H9 (cell line): ENCODE measurements around the gene SEC22A. TPM values are rescaled to one million over a fixed set of nuclear protein-coding genes. Genes with fewer than 3 reads are reported as not detected.

ENCODE experiments used
- DNase-seq: peaks from one replicate; pipeline ENCODE4 v3.0.0-alpha.2; 2017
- H2AFZ ChIP-seq: one replicate; pipeline ENCODE4 v1.6.1; 2013; ENCODE audit warnings: mild to moderate bottlenecking, low read length, control low read depth, moderate library complexity
- H2AK5ac ChIP-seq: 2 replicates; pipeline ENCODE4 v1.6.1; 2013; ENCODE audit warnings: low read length, control low read depth, mixed read lengths; ENCODE audit not compliant: insufficient read length
- H2BK120ac ChIP-seq: one replicate; pipeline ENCODE4 v1.6.1; 2013; ENCODE audit warnings: low read depth, mild to moderate bottlenecking, low read length, control low read depth, inconsistent platforms; ENCODE audit not compliant: poor library complexity, severe bottlenecking
- H2BK12ac ChIP-seq: 2 replicates; pipeline ENCODE4 v1.6.1; 2013; ENCODE audit warnings: low read length, control low read depth, mixed read lengths, low read depth; ENCODE audit not compliant: insufficient read length
- H2BK15ac ChIP-seq: 2 replicates; pipeline ENCODE4 v1.6.1; 2013; ENCODE audit warnings: low read depth, low read length, control low read depth
- H2BK20ac ChIP-seq: one replicate; pipeline ENCODE4 v1.6.1; 2013; ENCODE audit warnings: low read depth, mild to moderate bottlenecking, low read length, control low read depth, inconsistent platforms; ENCODE audit not compliant: poor library complexity, severe bottlenecking
- H2BK5ac ChIP-seq: 2 replicates; pipeline ENCODE4 v1.6.1; 2013; ENCODE audit warnings: low read length, control low read depth, mixed read lengths; ENCODE audit not compliant: insufficient read length
- H3K14ac ChIP-seq: 2 replicates; pipeline ENCODE4 v1.6.1; 2013; ENCODE audit warnings: low read length, control low read depth; ENCODE audit not compliant: insufficient read depth
- H3K18ac ChIP-seq: 2 replicates; pipeline ENCODE4 v1.6.1; 2013; ENCODE audit warnings: low read depth, mild to moderate bottlenecking, mixed read lengths, low read length, control low read depth; ENCODE audit not compliant: insufficient read length
- H3K23ac ChIP-seq: 2 replicates; pipeline ENCODE4 v1.6.1; 2013; ENCODE audit warnings: low read length, control low read depth, mixed read lengths, low read depth; ENCODE audit not compliant: insufficient read length
- H3K23me2 ChIP-seq: 2 replicates; pipeline ENCODE4 v1.6.1; 2013; ENCODE audit warnings: low read depth, mild to moderate bottlenecking, mixed read lengths, low read length, control low read depth; ENCODE audit not compliant: insufficient read length, poor library complexity, severe bottlenecking
- H3K27ac ChIP-seq: 2 replicates; pipeline ENCODE4 v1.5.1; 2013; ENCODE audit warnings: low read length, control low read depth, mixed read lengths, low read depth; ENCODE audit not compliant: insufficient read length
- H3K27me3 ChIP-seq: 2 replicates; pipeline ENCODE4 v1.6.1; 2013; ENCODE audit warnings: low read length, control low read depth, inconsistent platforms; ENCODE audit not compliant: insufficient read depth
- H3K4ac ChIP-seq: 2 replicates; pipeline ENCODE4 v1.6.1; 2013; ENCODE audit warnings: low read depth, mild to moderate bottlenecking, control low read depth, inconsistent platforms, low read length, moderate library complexity
- H3K4me1 ChIP-seq: 2 replicates; pipeline ENCODE4 v1.6.1; 2013; ENCODE audit warnings: low read length, control low read depth, inconsistent platforms; ENCODE audit not compliant: insufficient read depth
- H3K4me2 ChIP-seq: 2 replicates; pipeline ENCODE4 v1.6.1; 2013; ENCODE audit warnings: low read length, control low read depth, mixed read lengths; ENCODE audit not compliant: insufficient read length, insufficient read depth
- H3K56ac ChIP-seq: 2 replicates; pipeline ENCODE4 v1.6.1; 2013; ENCODE audit warnings: low read depth, mild to moderate bottlenecking, mixed read lengths, low read length, control low read depth; ENCODE audit not compliant: insufficient read length
- H3K79me1 ChIP-seq: 2 replicates; pipeline ENCODE4 v1.6.1; 2013; ENCODE audit warnings: low read depth, mild to moderate bottlenecking, moderate library complexity, low read length, control low read depth, inconsistent platforms; ENCODE audit not compliant: insufficient read depth, poor library complexity, severe bottlenecking
- H3K79me2 ChIP-seq: 2 replicates; pipeline ENCODE4 v1.6.1; 2013; ENCODE audit warnings: low read length, control low read depth, inconsistent platforms; ENCODE audit not compliant: insufficient read depth
- H3K9ac ChIP-seq: 2 replicates; pipeline ENCODE4 v1.6.1; 2013; ENCODE audit warnings: low read length, control low read depth, mixed read lengths; ENCODE audit not compliant: insufficient read length; ENCODE audit errors: extremely low read depth
- H3K9me3 ChIP-seq: one replicate; pipeline ENCODE4 v1.6.1; 2013; ENCODE audit warnings: low read depth, low read length, inconsistent platforms; ENCODE audit not compliant: control insufficient read depth
- H3T11ph ChIP-seq: one replicate; pipeline ENCODE4 v1.6.1; 2013; ENCODE audit warnings: mild to moderate bottlenecking, low read length, control low read depth, inconsistent platforms
- H4K20me1 ChIP-seq: one replicate; pipeline ENCODE4 v1.6.1; 2013; ENCODE audit not compliant: control insufficient read depth, insufficient read length, insufficient read depth
- H4K5ac ChIP-seq: 2 replicates; pipeline ENCODE4 v1.6.1; 2013; ENCODE audit warnings: low read depth, mild to moderate bottlenecking, mixed read lengths, low read length, control low read depth; ENCODE audit not compliant: insufficient read length
- H4K8ac ChIP-seq: replicated peaks from 2 replicates; pipeline ENCODE4 v1.6.1; 2013; ENCODE audit warnings: low read length, control low read depth, mixed read lengths, low read depth; ENCODE audit not compliant: insufficient read length
- H4K91ac ChIP-seq: 2 replicates; pipeline ENCODE4 v1.6.1; 2013; ENCODE audit warnings: low read depth, mild to moderate bottlenecking, moderate library complexity, mixed read lengths, low read length, control low read depth; ENCODE audit not compliant: insufficient read length
- H3K27ac Mint-ChIP-seq, 3 experiments: 2 replicates in 2 of 3; 3 replicates in 1 of 3; pipeline ENCODE4 v1.8.0; 2020 to 2021; ENCODE audit warnings: mixed read lengths in 3 of 3, mild to moderate bottlenecking in 1 of 3, moderate library complexity in 1 of 3
- H3K27me3 Mint-ChIP-seq: 2 replicates; pipeline ENCODE4 v1.8.0; 2021; ENCODE audit warnings: low read depth, mild to moderate bottlenecking, moderate library complexity, mixed read lengths
- H3K36me3 Mint-ChIP-seq, 3 experiments: 2 replicates in 2 of 3; 3 replicates in 1 of 3; pipeline ENCODE4 v1.8.0; 2020 to 2021; ENCODE audit warnings: low read depth in 3 of 3, mixed read lengths in 3 of 3; ENCODE audit not compliant: insufficient read depth in 1 of 3
- H3K4me1 Mint-ChIP-seq, 2 experiments: 2 replicates each; pipeline ENCODE4 v1.8.0; 2020; ENCODE audit warnings: mixed read lengths in 2 of 2
- H3K4me3 Mint-ChIP-seq, 2 experiments: 2 replicates in 1 of 2; 3 replicates in 1 of 2; pipeline ENCODE4 v1.8.0; 2020 to 2021; ENCODE audit warnings: mild to moderate bottlenecking in 2 of 2, mixed read lengths in 2 of 2, moderate library complexity in 1 of 2
- H3K9me3 Mint-ChIP-seq, 2 experiments: 2 replicates in 1 of 2; 3 replicates in 1 of 2; pipeline ENCODE4 v1.8.0; 2020; ENCODE audit warnings: mild to moderate bottlenecking in 2 of 2, mixed read lengths in 2 of 2, moderate library complexity in 1 of 2
- CTCF ChIP-seq: fragments of 200-600 bp; sonication (generic); conservative IDR thresholded peaks from 3 replicates; pipeline ENCODE4 v1.8.0; 2021; ENCODE audit warnings: antibody characterized with exemption, mild to moderate bottlenecking
- WGBS: extraction: QIAGEN DNeasy Blood & Tissue Kit; methylation state at CpG from one replicate; pipeline ENCODE4 v1.1.7; 2013; ENCODE audit warnings: missing lambda C conversion rate, low lambda C conversion rate, mixed read lengths; ENCODE audit not compliant: insufficient read length; ENCODE audit errors: extremely low coverage; 5-methylcytosine and 5-hydroxymethylcytosine counted together
- total RNA-seq: library from RNA; stranded (reverse); gene quantifications from 2 replicates; pipeline ENCODE4 v1.2.1, GENCODE V29; 2021

SEC22A gene
- total RNA-seq, 1 experiment from 2014 or later = 9.9 TPM

GRCh38 chr3:123285931-123286307 lies 84.2 kb downstream of the SEC22A start:
- no peaks in the 10 kb centered on the region for H3K9me3 ChIP-seq
- H3K27ac ChIP-seq = no peak overlapping the region
- H2BK120ac ChIP-seq = no peak overlapping the region
- no peak overlapping the region for H2BK15ac ChIP-seq
- no CpG with 5 or more reads among the region's 4 CpGs for WGBS
- H4K8ac ChIP-seq = no peak overlapping the region
- no peak overlapping the region for H3K4me3 Mint-ChIP-seq
- no peak overlapping the region for H2BK12ac ChIP-seq
- H3K79me1 ChIP-seq = no peaks in the 10 kb centered on the region
- no peak for DNase-seq
- H3K79me2 ChIP-seq = no peaks in the 10 kb centered on the region
- H3K18ac ChIP-seq = no peak overlapping the region
- H3K4ac ChIP-seq = no peak overlapping the region
- no peaks in the 10 kb centered on the region; a peak in 1 of 4 replicates for H3K4me1 Mint-ChIP-seq
- no peak overlapping the region for H2BK20ac ChIP-seq
- no peak for TF ChIP-seq CTCF
- no peak overlapping the region for H3K4me2 ChIP-seq
- no peaks in the 10 kb centered on the region for H3K27me3 ChIP-seq
- no peaks in the 10 kb centered on the region for H4K20me1 ChIP-seq
- H3K27me3 Mint-ChIP-seq = no peaks in the 10 kb centered on the region
- no peak overlapping the region for H4K91ac ChIP-seq
- H3K23ac ChIP-seq = no peak overlapping the region
- H3K14ac ChIP-seq = no peak overlapping the region
- no peaks in the 10 kb centered on the region for H3K9me3 Mint-ChIP-seq
- no peak overlapping the region for H4K5ac ChIP-seq
- no peak overlapping the region for H3T11ph ChIP-seq
- H2BK5ac ChIP-seq = no peak overlapping the region
- H3K56ac ChIP-seq = no peak overlapping the region
- no peaks in the 10 kb centered on the region for H3K4me1 ChIP-seq
- no peaks in the 10 kb centered on the region for H3K23me2 ChIP-seq
- peaks cover 9 to 20% (median 19%) of the 10 kb centered on the region in 3 experiments for H3K36me3 Mint-ChIP-seq
- H2AK5ac ChIP-seq = no peak overlapping the region
- H3K27ac Mint-ChIP-seq = no peak overlapping the region; a peak in 1 of 7 replicates
- H3K9ac ChIP-seq = no peak overlapping the region
- H2AFZ ChIP-seq = no peak overlapping the region
